ENCODE measurements around the gene SLC7A5. TPM values are rescaled to one million over a fixed set of nuclear protein-coding genes. Genes with fewer than 3 reads are reported as not detected.

SLC7A5 gene
- polyA plus RNA-seq, 1 experiment: 17.9 TPM

GRCh38 chr16:87802670-87803069 lies 66.6 kb downstream of the SLC7A5 start:
- DNase-seq (ENCODE audit: low read depth, low spot score): no peak
- POLR2A ChIA-PET: interaction anchor here (0.6 kb wide), 1 partner anchor 9 kb away, joined by 5 read pairs; no protein-coding TSS in a partner anchor
- CTCF ChIA-PET: no interaction called here
- no peak overlapping the region for H3K4me3 ChIP-seq (ENCODE audit: low read depth, low read length)
- H3K27ac ChIP-seq (ENCODE audit: low read depth, low read length): no peak overlapping the region
- peaks cover 11% of the 10 kb centered on the region for H3K9me3 ChIP-seq (ENCODE audit: control insufficient read depth, insufficient read depth, low read length)
- TF ChIP-seq CTCF (IDR thresholded peaks at IDR 0.05; ENCODE audit: low read depth, low read length): no peak
- H3K27me3 ChIP-seq (ENCODE audit: control insufficient read depth, insufficient read depth, low read length): peaks cover 3% of the 10 kb centered on the region

GRCh38 chr16:87801679-87802259 lies 67.5 kb downstream of the SLC7A5 start:
- TF ChIP-seq CTCF (IDR thresholded peaks at IDR 0.05; ENCODE audit: low read depth, low read length): no peak
- H3K27ac ChIP-seq (ENCODE audit: low read depth, low read length): no peak overlapping the region
- H3K4me3 ChIP-seq (ENCODE audit: low read depth, low read length): no peak overlapping the region
- H3K27me3 ChIP-seq (ENCODE audit: control insufficient read depth, insufficient read depth, low read length): peaks cover 3% of the 10 kb centered on the region
- DNase-seq (ENCODE audit: low read depth, low spot score): no peak
- peaks cover 11% of the 10 kb centered on the region for H3K9me3 ChIP-seq (ENCODE audit: control insufficient read depth, insufficient read depth, low read length)
- ChIA-PET POLR2A (interaction anchor here (0.6 kb wide), 1 partner anchor 25 kb away, joined by 6 read pairs; no protein-coding TSS in a partner anchor), CTCF (interaction anchor here (0.7 to 1.0 kb wide), 3 partner anchors 10 to 32 kb away, joined by 3 to 5 read pairs (median 3); no protein-coding TSS in a partner anchor)

GRCh38 chr16:87800497-87800896 lies 68.8 kb downstream of the SLC7A5 start:
- ChIA-PET CTCF (no interaction called here), POLR2A (no interaction called here)
- no peak overlapping the region for H3K4me3 ChIP-seq (ENCODE audit: low read depth, low read length)
- TF ChIP-seq CTCF (IDR thresholded peaks at IDR 0.05; ENCODE audit: low read depth, low read length): no peak
- no peak for DNase-seq (ENCODE audit: low read depth, low spot score)
- peaks cover 11% of the 10 kb centered on the region for H3K9me3 ChIP-seq (ENCODE audit: control insufficient read depth, insufficient read depth, low read length)
- H3K27ac ChIP-seq (ENCODE audit: low read depth, low read length): no peak overlapping the region
- peaks cover 3% of the 10 kb centered on the region for H3K27me3 ChIP-seq (ENCODE audit: control insufficient read depth, insufficient read depth, low read length)

- TF ChIP-seq CTCF (IDR thresholded peaks at IDR 0.05; ENCODE audit: low read depth, low read length): no peak
- ChIA-PET POLR2A (no interaction called here), CTCF (interaction anchor here (1.4 to 2.5 kb wide), 2 partner anchors 16 to 54 kb away, joined by 4 to 14 read pairs; no protein-coding TSS in a partner anchor)
- H3K4me3 ChIP-seq (ENCODE audit: low read depth, low read length): no peak overlapping the region
- peaks cover 5% of the 10 kb centered on the region; the same call in 1 of the 2 replicates for H3K9me3 ChIP-seq (ENCODE audit: control insufficient read depth, insufficient read depth, low read length)
- no peak overlapping the region for H3K27ac ChIP-seq (ENCODE audit: low read depth, low read length)
- DNase-seq (ENCODE audit: low read depth, low spot score): no peak
- H3K27me3 ChIP-seq (ENCODE audit: control insufficient read depth, insufficient read depth, low read length): no peaks in the 10 kb centered on the region
These were observed 74.0 kb downstream of the SLC7A5 start for GRCh38 chr16:87795336-87795735.

GRCh38 chr16:87794485-87795078 lies 74.7 kb downstream of the SLC7A5 start:
- DNase-seq (ENCODE audit: low read depth, low spot score): no peak
- peaks cover 5% of the 10 kb centered on the region; the same call in 1 of the 2 replicates for H3K9me3 ChIP-seq (ENCODE audit: control insufficient read depth, insufficient read depth, low read length)
- no peak for TF ChIP-seq CTCF (IDR thresholded peaks at IDR 0.05; ENCODE audit: low read depth, low read length)
- H3K27me3 ChIP-seq (ENCODE audit: control insufficient read depth, insufficient read depth, low read length): no peaks in the 10 kb centered on the region
- H3K4me3 ChIP-seq (ENCODE audit: low read depth, low read length): no peak overlapping the region
- H3K27ac ChIP-seq (ENCODE audit: low read depth, low read length): no peak overlapping the region
- ChIA-PET POLR2A (interaction anchor here (1.0 to 1.4 kb wide), 2 partner anchors 74 to 75 kb away, joined by 3 to 4 read pairs; partner anchors contain the start of gene SLC7A5), CTCF (interaction anchor here (1.4 to 2.5 kb wide), 3 partner anchors 15 to 55 kb away, joined by 4 to 14 read pairs (median 9); no protein-coding TSS in a partner anchor)
